Dendritic cell treated with granulocyte-macrophage colony-stimulating factor and Interleukin-4, amounts not matched to agents 40 ng/mL and 50 ng/mL, for 4 days (primary cell): Measurements from ENCODE around the gene NAALADL2.

ENCODE experiments used
- H3K27ac Mint-ChIP-seq: one replicate; pipeline ENCODE4 v1.8.0; 2022; ENCODE audit warnings: mild to moderate bottlenecking, mixed read lengths
- H3K27me3 Mint-ChIP-seq: one replicate; pipeline ENCODE4 v1.8.0; 2022; ENCODE audit warnings: mild to moderate bottlenecking, mixed read lengths
- H3K36me3 Mint-ChIP-seq: one replicate; pipeline ENCODE4 v1.8.0; 2022; ENCODE audit warnings: low read depth, mixed read lengths
- H3K4me1 Mint-ChIP-seq: one replicate; pipeline ENCODE4 v1.8.0; 2022; ENCODE audit warnings: low read depth, mixed read lengths
- H3K4me3 Mint-ChIP-seq: one replicate; pipeline ENCODE4 v1.8.0; 2022; ENCODE audit warnings: mild to moderate bottlenecking, moderate library complexity, mixed read lengths
- H3K9me3 Mint-ChIP-seq: one replicate; pipeline ENCODE4 v1.8.0; 2022; ENCODE audit warnings: mixed read lengths
- intact Hi-C: fragments of 100-400 bp; cut with micrococcal nuclease; formaldehyde crosslinking; loops from one replicate; pipeline ENCODE4 v1.15.0; 2022

NAALADL2 gene

DNA sequence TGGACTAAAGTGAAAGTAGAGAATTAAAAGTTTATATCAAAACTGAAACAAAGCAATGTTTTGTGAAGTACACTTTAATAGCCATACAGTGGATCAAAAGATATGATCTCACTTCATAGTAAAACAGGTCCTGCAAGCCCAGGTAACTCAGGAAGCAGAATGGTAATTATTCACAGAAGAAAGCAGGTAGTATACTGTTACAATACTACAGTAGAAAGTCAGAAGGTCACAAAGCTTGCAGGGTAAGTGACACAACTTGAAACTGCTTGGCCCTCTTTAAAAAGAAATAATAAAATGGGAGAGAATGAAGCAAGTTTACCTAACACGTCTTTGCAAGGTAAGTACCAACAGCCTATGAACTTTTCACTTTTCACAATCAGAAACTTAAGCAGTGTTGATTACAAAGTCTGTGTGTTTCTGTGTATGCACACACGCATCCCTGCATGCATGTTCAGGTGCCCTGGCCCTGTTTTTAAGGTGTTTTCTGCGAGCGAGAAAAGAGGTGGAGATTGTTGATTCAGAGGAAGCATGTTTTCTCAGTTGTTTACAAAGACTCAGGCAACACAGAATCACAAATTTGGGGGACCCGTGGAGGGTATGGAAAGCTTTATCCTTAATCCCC lies at the start of gene NAALADL2:
Gene NAALADL2, plus strand, starts transcription at position 221 of the 622 bp plus-strand sequence.
- intact Hi-C loops: no loop called here
- H3K27me3 Mint-ChIP-seq: no peaks in the 10 kb centered on the region
- no peaks in the 10 kb centered on the region for H3K36me3 Mint-ChIP-seq
- H3K27ac Mint-ChIP-seq: no peak within 1 kb of the TSS
- peaks cover 8% of the 10 kb centered on the region for H3K9me3 Mint-ChIP-seq
- H3K4me3 Mint-ChIP-seq: no peak within 1 kb of the TSS
- H3K4me1 Mint-ChIP-seq: no peaks in the 10 kb centered on the region

- H3K9me3 Mint-ChIP-seq: no peaks in the 10 kb centered on the region
- no peaks in the 10 kb centered on the region for H3K27me3 Mint-ChIP-seq
- no peak overlapping the region for H3K27ac Mint-ChIP-seq
- H3K4me1 Mint-ChIP-seq: no peaks in the 10 kb centered on the region
- H3K4me3 Mint-ChIP-seq: no peak overlapping the region
- intact Hi-C loops: no loop called here
- H3K36me3 Mint-ChIP-seq: no peaks in the 10 kb centered on the region
Measured at GRCh38 chr3:174810254-174810653, 48.9 kb upstream of the NAALADL2 start.

- H3K9me3 Mint-ChIP-seq: no peaks in the 10 kb centered on the region
- no peaks in the 10 kb centered on the region for H3K27me3 Mint-ChIP-seq
- intact Hi-C loops: no loop called here
- H3K4me3 Mint-ChIP-seq: no peak overlapping the region
- H3K4me1 Mint-ChIP-seq: no peaks in the 10 kb centered on the region
- no peak overlapping the region for H3K27ac Mint-ChIP-seq
- no peaks in the 10 kb centered on the region for H3K36me3 Mint-ChIP-seq
Measured at GRCh38 chr3:174812172-174812862, 46.8 kb upstream of the NAALADL2 start.

GRCh38 chr3:174815750-174816149 lies 43.4 kb upstream of the NAALADL2 start:
- H3K27ac Mint-ChIP-seq: no peak overlapping the region
- H3K9me3 Mint-ChIP-seq: no peaks in the 10 kb centered on the region
- intact Hi-C loops: no loop called here
- H3K36me3 Mint-ChIP-seq: no peaks in the 10 kb centered on the region
- H3K27me3 Mint-ChIP-seq: no peaks in the 10 kb centered on the region
- H3K4me3 Mint-ChIP-seq: no peak overlapping the region
- no peaks in the 10 kb centered on the region for H3K4me1 Mint-ChIP-seq

DNA sequence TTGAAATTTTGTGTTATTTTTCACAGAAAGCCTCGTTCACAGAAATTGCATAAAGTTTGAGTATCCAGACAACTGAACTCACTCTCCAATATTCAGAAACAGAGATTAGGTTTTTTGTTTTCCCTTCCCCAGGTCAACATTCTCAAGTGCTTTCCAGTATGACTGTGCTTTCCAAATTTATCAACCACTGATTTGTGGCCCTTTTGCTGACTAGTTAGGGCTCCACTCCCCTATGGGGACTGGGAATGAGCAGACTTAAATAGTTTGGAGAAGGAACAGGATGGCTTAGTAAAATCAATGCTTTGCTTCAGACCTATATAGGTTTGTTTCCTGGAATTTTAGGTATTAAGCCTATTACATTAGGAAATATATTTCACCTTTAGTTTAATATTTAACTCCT lies 38.2 kb upstream of the NAALADL2 start:
- no peak overlapping the region for H3K4me3 Mint-ChIP-seq
- intact Hi-C loops: no loop called here
- no peaks in the 10 kb centered on the region for H3K36me3 Mint-ChIP-seq
- no peaks in the 10 kb centered on the region for H3K4me1 Mint-ChIP-seq
- peaks cover 6% of the 10 kb centered on the region for H3K9me3 Mint-ChIP-seq
- H3K27ac Mint-ChIP-seq: no peak overlapping the region
- H3K27me3 Mint-ChIP-seq: no peaks in the 10 kb centered on the region

GRCh38 chr3:174821477-174821876 lies 37.7 kb upstream of the NAALADL2 start:
- H3K27ac Mint-ChIP-seq: no peak overlapping the region
- peaks cover 11% of the 10 kb centered on the region for H3K9me3 Mint-ChIP-seq
- no peak overlapping the region for H3K4me3 Mint-ChIP-seq
- intact Hi-C loops: no loop called here
- H3K27me3 Mint-ChIP-seq: no peaks in the 10 kb centered on the region
- no peaks in the 10 kb centered on the region for H3K36me3 Mint-ChIP-seq
- no peaks in the 10 kb centered on the region for H3K4me1 Mint-ChIP-seq

- peaks cover 11% of the 10 kb centered on the region for H3K9me3 Mint-ChIP-seq
- no peaks in the 10 kb centered on the region for H3K36me3 Mint-ChIP-seq
- no peaks in the 10 kb centered on the region for H3K4me1 Mint-ChIP-seq
- no peak overlapping the region for H3K4me3 Mint-ChIP-seq
- H3K27ac Mint-ChIP-seq: no peak overlapping the region
- no peaks in the 10 kb centered on the region for H3K27me3 Mint-ChIP-seq
- intact Hi-C loops: no loop called here
Measured at GRCh38 chr3:174822320-174822719, 36.8 kb upstream of the NAALADL2 start.

DNA sequence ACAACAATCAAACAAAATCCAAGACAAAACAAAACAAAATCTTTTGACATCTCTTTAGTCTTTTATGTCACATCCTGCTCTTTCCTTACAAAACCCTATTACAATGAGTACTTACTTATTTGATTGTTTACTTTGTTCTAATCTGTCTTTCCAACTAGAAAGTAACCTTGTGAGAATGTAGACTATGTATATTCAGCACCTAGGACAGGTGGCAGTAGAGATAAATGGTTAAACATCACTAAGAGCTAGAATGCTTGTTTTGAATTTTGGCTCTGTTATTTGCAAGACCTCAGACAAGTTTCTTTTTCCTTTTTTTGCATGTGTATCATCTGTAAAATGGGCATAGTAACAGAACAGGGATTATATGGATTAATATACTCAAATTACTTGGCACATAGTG lies 33.1 kb upstream of the NAALADL2 start:
- peaks cover 17% of the 10 kb centered on the region for H3K9me3 Mint-ChIP-seq
- no peak overlapping the region for H3K4me3 Mint-ChIP-seq
- H3K4me1 Mint-ChIP-seq: no peaks in the 10 kb centered on the region
- H3K27ac Mint-ChIP-seq: no peak overlapping the region
- no peaks in the 10 kb centered on the region for H3K36me3 Mint-ChIP-seq
- no peaks in the 10 kb centered on the region for H3K27me3 Mint-ChIP-seq
- intact Hi-C loops: no loop called here

DNA sequence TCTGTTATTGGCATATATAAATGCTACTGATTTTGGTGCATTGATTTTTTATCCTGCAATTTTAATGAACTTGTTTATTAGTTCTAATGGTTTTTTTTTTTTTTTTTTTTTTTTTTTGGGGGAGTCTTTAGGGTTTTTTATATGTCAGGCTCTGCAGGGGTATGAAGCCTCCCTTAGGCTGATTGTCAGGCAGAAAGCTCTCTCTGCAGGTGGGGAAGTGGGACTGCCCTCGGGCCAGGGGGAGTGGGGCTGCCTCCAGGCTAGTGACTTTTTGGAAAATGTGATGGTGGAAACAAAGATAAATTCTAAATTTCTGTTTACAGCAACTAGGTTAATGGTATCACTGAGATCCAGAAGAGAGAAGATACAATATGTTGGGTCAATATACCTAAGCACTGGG lies 14.4 kb upstream of the NAALADL2 start:
- H3K36me3 Mint-ChIP-seq: no peaks in the 10 kb centered on the region
- peaks cover 18% of the 10 kb centered on the region for H3K9me3 Mint-ChIP-seq
- H3K4me3 Mint-ChIP-seq: no peak overlapping the region
- H3K27ac Mint-ChIP-seq: no peak overlapping the region
- no peaks in the 10 kb centered on the region for H3K4me1 Mint-ChIP-seq
- intact Hi-C loops: no loop called here
- H3K27me3 Mint-ChIP-seq: no peaks in the 10 kb centered on the region

- H3K4me3 Mint-ChIP-seq: no peak overlapping the region
- intact Hi-C loops: no loop called here
Measured at GRCh38 chr3:174846055-174846454, 13.1 kb upstream of the NAALADL2 start.

DNA sequence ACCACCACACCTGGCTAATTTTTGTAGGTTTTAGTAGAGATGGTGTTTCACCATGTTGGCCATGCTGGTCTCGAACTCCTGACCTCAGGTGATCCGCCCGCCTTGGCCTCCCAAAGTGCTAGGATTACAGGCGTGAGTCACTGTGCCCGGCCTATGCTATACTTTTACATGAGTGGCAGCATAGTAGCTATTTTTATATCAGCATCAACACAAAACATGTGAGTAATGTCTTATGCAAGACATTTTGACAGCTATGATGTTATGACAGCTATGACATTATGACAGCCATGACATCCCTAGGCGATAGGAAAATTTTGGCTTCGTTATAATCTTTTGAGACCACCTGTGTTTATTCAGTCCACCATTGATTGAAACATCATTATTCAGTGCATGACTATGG lies 4.1 kb upstream of the NAALADL2 start:
- Mint-ChIP-seq H3K4me3 (no peak overlapping the region), H3K27ac (no peak overlapping the region), H3K36me3 (no peaks in the 10 kb centered on the region), H3K4me1 (no peaks in the 10 kb centered on the region), H3K27me3 (no peaks in the 10 kb centered on the region), H3K9me3 (peaks cover 32% of the 10 kb centered on the region)
- intact Hi-C loops: no loop called here

More at GRCh38 chr3:174846055-174846454, 13.1 kb upstream of the NAALADL2 start:
- Mint-ChIP-seq H3K4me1 (no peaks in the 10 kb centered on the region), H3K9me3 (peaks cover 31% of the 10 kb centered on the region), H3K27ac (no peak overlapping the region), H3K27me3 (no peaks in the 10 kb centered on the region), H3K36me3 (no peaks in the 10 kb centered on the region)

DNA sequence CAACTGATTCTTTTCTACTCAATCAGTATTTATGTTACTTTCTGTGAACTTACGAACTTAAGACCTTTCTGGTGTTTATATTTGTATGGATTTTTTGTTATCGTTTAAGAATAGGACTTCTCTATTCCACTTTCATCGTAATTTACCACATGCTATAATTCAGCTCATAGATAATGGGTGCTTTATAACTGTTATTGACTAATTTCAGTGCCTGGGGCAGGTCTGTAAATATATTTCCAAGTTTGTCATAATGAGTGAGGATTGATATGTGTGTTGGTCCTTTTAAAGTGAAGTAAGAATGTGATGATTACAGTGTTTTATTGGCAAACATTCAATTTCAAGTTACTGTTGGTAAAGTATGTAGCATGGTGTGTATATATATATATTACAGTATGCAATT lies 1.8 kb upstream of the NAALADL2 start:
- H3K9me3 Mint-ChIP-seq: peaks cover 16% of the 10 kb centered on the region

DNA sequence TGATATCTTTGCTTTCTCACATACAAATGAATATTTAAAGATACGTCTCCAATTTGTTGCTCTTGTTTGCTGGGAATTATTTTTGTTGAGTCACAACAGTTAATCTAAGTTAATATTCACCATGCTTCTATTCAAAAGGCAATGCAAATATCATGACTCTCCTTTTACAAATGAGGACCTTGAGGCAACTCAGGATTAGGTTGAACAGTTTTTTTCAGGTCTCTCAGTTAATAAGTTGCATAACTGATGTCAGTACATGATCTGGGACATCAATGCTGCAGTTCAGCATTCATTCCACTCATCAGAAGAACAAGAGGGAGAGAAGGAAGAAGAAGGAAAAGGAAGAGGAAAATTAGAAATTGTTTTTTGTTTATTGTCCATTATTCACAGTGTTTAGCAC lies 781 bp upstream of the NAALADL2 start:
- intact Hi-C loops: no loop called here
- Mint-ChIP-seq H3K27me3 (no peaks in the 10 kb centered on the region), H3K4me1 (no peaks in the 10 kb centered on the region), H3K4me3 (no peak overlapping the region), H3K36me3 (no peaks in the 10 kb centered on the region), H3K9me3 (peaks cover 8% of the 10 kb centered on the region), H3K27ac (no peak overlapping the region)

More for the DNA sequence above, 1.8 kb upstream of the NAALADL2 start:
- Mint-ChIP-seq H3K27ac (no peak overlapping the region), H3K4me1 (no peaks in the 10 kb centered on the region), H3K36me3 (no peaks in the 10 kb centered on the region), H3K27me3 (no peaks in the 10 kb centered on the region), H3K4me3 (no peak overlapping the region)
- intact Hi-C loops: no loop called here

- no peaks in the 10 kb centered on the region for H3K27me3 Mint-ChIP-seq
- H3K4me3 Mint-ChIP-seq: no peak overlapping the region
- intact Hi-C loops: no loop called here
- H3K27ac Mint-ChIP-seq: no peak overlapping the region
- H3K4me1 Mint-ChIP-seq: no peaks in the 10 kb centered on the region
- no peaks in the 10 kb centered on the region for H3K36me3 Mint-ChIP-seq
- peaks cover 8% of the 10 kb centered on the region for H3K9me3 Mint-ChIP-seq
Measured at GRCh38 chr3:174859756-174860155, 622 bp downstream of the NAALADL2 start.

DNA sequence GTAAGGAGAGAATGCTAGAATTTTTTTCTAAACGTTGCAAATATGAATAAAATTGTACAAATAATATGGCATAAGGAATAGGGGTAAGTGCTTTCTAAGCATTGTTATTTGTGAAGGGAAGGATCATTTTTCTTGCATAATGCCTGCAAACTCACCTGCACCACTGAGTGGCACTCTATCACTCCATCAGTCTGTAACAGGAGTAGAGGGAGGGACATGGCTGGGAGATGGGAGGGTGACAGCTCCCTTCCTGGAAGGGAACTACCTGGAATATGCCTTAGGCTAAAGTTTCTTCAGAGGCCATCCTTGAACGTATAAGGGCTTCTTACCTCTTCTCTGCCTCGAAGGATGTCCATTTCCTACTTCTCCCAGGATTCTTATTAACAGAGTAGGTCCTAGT lies 3.0 kb downstream of the NAALADL2 start:
- intact Hi-C loops: no loop called here
- Mint-ChIP-seq H3K27me3 (no peaks in the 10 kb centered on the region), H3K9me3 (no peaks in the 10 kb centered on the region), H3K4me1 (no peaks in the 10 kb centered on the region), H3K36me3 (no peaks in the 10 kb centered on the region), H3K4me3 (no peak overlapping the region), H3K27ac (no peak overlapping the region)
